Liver (tissue), 9 donors: ENCODE data around the gene PAQR4. TPM values are rescaled to one million over a fixed set of nuclear protein-coding genes. Genes with fewer than 3 reads are reported as not detected.

Experiments
- DNase-seq: peaks from one replicate; pipeline ENCODE4 v3.0.0-alpha.2; 2017; ENCODE audit warnings: low spot score
- H3K27ac ChIP-seq, 2 donors: one replicate each; pipeline ENCODE4 v1.7.0; 2013; ENCODE audit warnings: inconsistent platforms in 2 of 2, low read length in 2 of 2, control low read depth in 1 of 2, low read depth in 1 of 2, mild to moderate bottlenecking in 1 of 2
- H3K27me3 ChIP-seq, 4 donors: one replicate each; pipeline versions ENCODE4 v1.6.1 to v1.7.0; 2013; ENCODE audit warnings: low read length in 3 of 4, inconsistent platforms in 1 of 4, mild to moderate bottlenecking in 1 of 4, moderate library complexity in 1 of 4; ENCODE audit not compliant: control insufficient read depth in 4 of 4, insufficient read depth in 4 of 4
- H3K36me3 ChIP-seq, 4 donors: one replicate each; pipeline versions ENCODE4 v1.6.1 to v1.7.0; 2013; ENCODE audit warnings: low read length in 3 of 4, mild to moderate bottlenecking in 3 of 4, low read depth in 1 of 4, moderate library complexity in 1 of 4; ENCODE audit not compliant: control insufficient read depth in 4 of 4, insufficient read depth in 3 of 4
- H3K4me1 ChIP-seq, 4 donors: one replicate each; pipeline versions ENCODE4 v1.6.1 to v1.7.0; 2013; ENCODE audit warnings: low read length in 3 of 4, mild to moderate bottlenecking in 3 of 4, moderate library complexity in 1 of 4; ENCODE audit not compliant: control insufficient read depth in 4 of 4, insufficient read depth in 4 of 4
- H3K4me3 ChIP-seq, 3 donors: one replicate each; pipeline versions ENCODE4 v1.6.1 to v1.7.0; 2013; ENCODE audit warnings: low read length in 3 of 3, control low read depth in 1 of 3, low read depth in 1 of 3, mild to moderate bottlenecking in 1 of 3
- H3K9ac ChIP-seq, 2 donors: one replicate each; pipeline ENCODE4 v1.7.0; 2013; ENCODE audit warnings: low read length in 2 of 2, mild to moderate bottlenecking in 2 of 2, moderate library complexity in 2 of 2, control low read depth in 1 of 2, low read depth in 1 of 2
- H3K9me3 ChIP-seq, 4 donors: one replicate each; pipeline versions ENCODE4 v1.6.1 to v1.7.0; 2013; ENCODE audit warnings: low read length in 3 of 4; ENCODE audit not compliant: control insufficient read depth in 4 of 4
- FOXA1 ChIP-seq: IDR thresholded peaks from 2 replicates; pipeline ENCODE4 v1.6.1; 2016; ENCODE audit warnings: antibody characterized with exemption
- FOXA2 ChIP-seq: IDR thresholded peaks from 2 replicates; pipeline ENCODE4 v1.6.1; 2016; ENCODE audit warnings: antibody characterized with exemption
- GABPA ChIP-seq, 2 donors: IDR thresholded peaks in 1 of 2; conservative IDR thresholded peaks in 1 of 2; 2 replicates each; pipeline ENCODE4 v1.6.1; 2016; ENCODE audit warnings: antibody characterized with exemption in 2 of 2, mild to moderate bottlenecking in 1 of 2, moderate library complexity in 1 of 2
- HNF4A ChIP-seq, 2 donors: conservative IDR thresholded peaks; 2 replicates each; pipeline ENCODE4 v1.6.1; 2016; ENCODE audit warnings: antibody characterized with exemption in 2 of 2, mild to moderate bottlenecking in 2 of 2
- HNF4G ChIP-seq: IDR thresholded peaks from 2 replicates; pipeline ENCODE4 v1.6.1; 2016; ENCODE audit warnings: antibody characterized with exemption
- JUND ChIP-seq, 2 donors: IDR thresholded peaks; 2 replicates each; pipeline ENCODE4 v1.6.1; 2016; ENCODE audit warnings: antibody characterized with exemption in 2 of 2
- NR2F2 ChIP-seq: IDR thresholded peaks from 2 replicates; pipeline ENCODE4 v1.6.1; 2016; ENCODE audit warnings: antibody characterized with exemption
- RAD21 ChIP-seq, 2 donors: IDR thresholded peaks; 2 replicates each; pipeline ENCODE4 v1.6.1; 2016; ENCODE audit warnings: antibody characterized with exemption in 2 of 2, mild to moderate bottlenecking in 2 of 2
- RXRA ChIP-seq, 2 donors: IDR thresholded peaks; 2 replicates each; pipeline ENCODE4 v1.6.1; 2017 to 2018; ENCODE audit warnings: antibody characterized with exemption in 2 of 2, mild to moderate bottlenecking in 1 of 2
- SP1 ChIP-seq: IDR thresholded peaks from 2 replicates; pipeline ENCODE4 v1.6.1; 2018; ENCODE audit warnings: antibody characterized with exemption, mild to moderate bottlenecking
- TAF1 ChIP-seq: conservative IDR thresholded peaks from 2 replicates; pipeline ENCODE4 v1.6.1; 2016; ENCODE audit warnings: antibody characterized with exemption, mild to moderate bottlenecking
- YY1 ChIP-seq: IDR thresholded peaks from 2 replicates; pipeline ENCODE4 v1.6.1; 2016; ENCODE audit warnings: antibody characterized with exemption, mild to moderate bottlenecking
- WGBS: extraction: QIAGEN DNeasy Blood & Tissue Kit; methylation state at CpG from one replicate; pipeline ENCODE4 v1.1.7; 2013; 5-methylcytosine and 5-hydroxymethylcytosine counted together
- polyA plus RNA-seq, 2 donors: library from polyadenylated mRNA; stranded (reverse) in 1 of 2; unstranded in 1 of 2; fragments of 200-250 nt in 1 of 2; fragments of >200 nt in 1 of 2; fragmentation: Nextera tagmentation in 1 of 2; extraction: Ambion mirVana in 1 of 2; gene quantifications; one replicate each; pipeline versions ENCODE4 v1.2.1 to v1.2.3, GENCODE V29; 2013 to 2015
- total RNA-seq, 2 donors: library from RNA; depleted of rRNA; stranded (reverse); fragments of >200 nt; gene quantifications; one replicate each; pipeline ENCODE4 v1.2.3, GENCODE V29; 2014
- TF ChIP-seq, protein P1 (sequence below): IDR thresholded peaks from 2 replicates; pipeline ENCODE4 v1.6.1; 2016; ENCODE audit warnings: antibody characterized with exemption
- TF ChIP-seq, protein P2 (sequence below): fragments of 150-350 bp; IDR thresholded peaks from 2 replicates; pipeline ENCODE4 v1.5.1; 2017; ENCODE audit warnings: improper control_type of control experiment, low read depth, low read length; ENCODE audit not compliant: missing input control
- TF ChIP-seq, protein P3 (sequence below): IDR thresholded peaks from 2 replicates; pipeline ENCODE4 v1.6.1; 2016; ENCODE audit warnings: antibody characterized with exemption, mild to moderate bottlenecking
- TF ChIP-seq, protein P4 (sequence below): IDR thresholded peaks from 2 replicates; pipeline ENCODE4 v1.6.1; 2016; ENCODE audit warnings: antibody characterized with exemption
- donor health status: healthy.
- donor health status: healthy.
- donor health status: healthy.
- donor health status: healthy.
- donor health status: healthy.

The PAQR4 gene
- total and polyA plus RNA-seq, 4 donors = 0.63 to 9.9 (median 2.0) TPM

DNA sequence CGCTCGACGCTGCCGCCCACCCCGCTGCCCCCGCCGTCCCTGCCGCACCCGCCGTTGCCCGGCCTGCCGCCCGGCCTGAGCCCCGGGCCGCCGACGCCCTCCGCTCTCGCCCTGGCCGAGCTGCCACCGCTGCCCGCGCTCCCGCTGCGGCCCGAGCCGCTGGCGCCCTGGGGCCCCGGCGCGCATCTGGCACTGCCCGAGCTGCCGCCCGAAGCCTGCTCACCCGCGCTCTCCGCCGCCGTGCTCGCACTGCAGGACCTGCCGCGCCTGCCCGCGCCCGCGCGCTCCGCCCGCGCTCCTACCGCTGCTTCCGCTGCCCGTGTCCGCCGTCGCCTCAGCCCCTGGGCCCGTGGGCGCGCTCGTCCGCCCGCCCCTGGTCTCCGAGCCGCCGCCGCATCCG lies 35.2 kb downstream of the PAQR4 start:
- H3K27ac ChIP-seq = no peak overlapping the region
- WGBS = under 1% methylated on average over 66 of the region's 67 CpGs
- H3K36me3 ChIP-seq = no peaks in the 10 kb centered on the region

DNA sequence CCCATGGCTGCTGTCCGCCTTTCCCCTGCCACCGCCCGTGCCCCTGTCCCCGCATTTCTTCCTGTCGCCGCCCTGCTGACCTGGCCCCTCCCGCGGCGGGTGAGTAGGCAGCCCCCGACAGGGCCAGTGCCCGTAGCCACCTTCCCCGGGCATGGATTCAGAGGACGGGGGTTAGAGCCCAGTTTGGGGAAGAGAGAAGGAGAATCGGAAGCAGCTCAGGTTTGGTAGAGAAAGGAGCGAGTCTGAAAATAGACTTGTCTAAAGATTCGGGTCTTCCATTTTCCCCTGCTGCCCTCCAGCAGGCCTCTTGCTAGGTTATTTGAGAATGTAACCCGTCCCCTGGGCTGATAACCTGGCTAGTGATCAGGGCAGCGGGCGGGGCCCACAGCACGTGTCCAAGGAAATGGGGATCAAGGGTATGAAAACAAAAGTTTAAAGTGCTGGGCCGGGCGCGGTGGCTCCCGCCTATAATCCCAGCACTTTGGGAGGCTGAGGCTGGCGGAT lies 35.7 kb downstream of the PAQR4 start:
- peak overlapping the region in 1 of 2 donors; percentile 75 for H3K9ac ChIP-seq
- no peak for TF ChIP-seq GABPA (IDR thresholded peaks at IDR 0.05 in 1 of 2, conservative IDR thresholded peaks at IDR 0.05 in 1 of 2)
- TF ChIP-seq HNF4G = no peak
- no peak for TF ChIP-seq YY1
- TF ChIP-seq, protein P1, sequence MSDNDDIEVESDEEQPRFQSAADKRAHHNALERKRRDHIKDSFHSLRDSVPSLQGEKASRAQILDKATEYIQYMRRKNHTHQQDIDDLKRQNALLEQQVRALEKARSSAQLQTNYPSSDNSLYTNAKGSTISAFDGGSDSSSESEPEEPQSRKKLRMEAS = no peak
- TF ChIP-seq, protein P2, sequence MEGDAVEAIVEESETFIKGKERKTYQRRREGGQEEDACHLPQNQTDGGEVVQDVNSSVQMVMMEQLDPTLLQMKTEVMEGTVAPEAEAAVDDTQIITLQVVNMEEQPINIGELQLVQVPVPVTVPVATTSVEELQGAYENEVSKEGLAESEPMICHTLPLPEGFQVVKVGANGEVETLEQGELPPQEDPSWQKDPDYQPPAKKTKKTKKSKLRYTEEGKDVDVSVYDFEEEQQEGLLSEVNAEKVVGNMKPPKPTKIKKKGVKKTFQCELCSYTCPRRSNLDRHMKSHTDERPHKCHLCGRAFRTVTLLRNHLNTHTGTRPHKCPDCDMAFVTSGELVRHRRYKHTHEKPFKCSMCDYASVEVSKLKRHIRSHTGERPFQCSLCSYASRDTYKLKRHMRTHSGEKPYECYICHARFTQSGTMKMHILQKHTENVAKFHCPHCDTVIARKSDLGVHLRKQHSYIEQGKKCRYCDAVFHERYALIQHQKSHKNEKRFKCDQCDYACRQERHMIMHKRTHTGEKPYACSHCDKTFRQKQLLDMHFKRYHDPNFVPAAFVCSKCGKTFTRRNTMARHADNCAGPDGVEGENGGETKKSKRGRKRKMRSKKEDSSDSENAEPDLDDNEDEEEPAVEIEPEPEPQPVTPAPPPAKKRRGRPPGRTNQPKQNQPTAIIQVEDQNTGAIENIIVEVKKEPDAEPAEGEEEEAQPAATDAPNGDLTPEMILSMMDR = no peak
- TF ChIP-seq HNF4A (conservative IDR thresholded peaks at IDR 0.05) = peak; percentile 12 to 34
- TF ChIP-seq, protein P3, sequence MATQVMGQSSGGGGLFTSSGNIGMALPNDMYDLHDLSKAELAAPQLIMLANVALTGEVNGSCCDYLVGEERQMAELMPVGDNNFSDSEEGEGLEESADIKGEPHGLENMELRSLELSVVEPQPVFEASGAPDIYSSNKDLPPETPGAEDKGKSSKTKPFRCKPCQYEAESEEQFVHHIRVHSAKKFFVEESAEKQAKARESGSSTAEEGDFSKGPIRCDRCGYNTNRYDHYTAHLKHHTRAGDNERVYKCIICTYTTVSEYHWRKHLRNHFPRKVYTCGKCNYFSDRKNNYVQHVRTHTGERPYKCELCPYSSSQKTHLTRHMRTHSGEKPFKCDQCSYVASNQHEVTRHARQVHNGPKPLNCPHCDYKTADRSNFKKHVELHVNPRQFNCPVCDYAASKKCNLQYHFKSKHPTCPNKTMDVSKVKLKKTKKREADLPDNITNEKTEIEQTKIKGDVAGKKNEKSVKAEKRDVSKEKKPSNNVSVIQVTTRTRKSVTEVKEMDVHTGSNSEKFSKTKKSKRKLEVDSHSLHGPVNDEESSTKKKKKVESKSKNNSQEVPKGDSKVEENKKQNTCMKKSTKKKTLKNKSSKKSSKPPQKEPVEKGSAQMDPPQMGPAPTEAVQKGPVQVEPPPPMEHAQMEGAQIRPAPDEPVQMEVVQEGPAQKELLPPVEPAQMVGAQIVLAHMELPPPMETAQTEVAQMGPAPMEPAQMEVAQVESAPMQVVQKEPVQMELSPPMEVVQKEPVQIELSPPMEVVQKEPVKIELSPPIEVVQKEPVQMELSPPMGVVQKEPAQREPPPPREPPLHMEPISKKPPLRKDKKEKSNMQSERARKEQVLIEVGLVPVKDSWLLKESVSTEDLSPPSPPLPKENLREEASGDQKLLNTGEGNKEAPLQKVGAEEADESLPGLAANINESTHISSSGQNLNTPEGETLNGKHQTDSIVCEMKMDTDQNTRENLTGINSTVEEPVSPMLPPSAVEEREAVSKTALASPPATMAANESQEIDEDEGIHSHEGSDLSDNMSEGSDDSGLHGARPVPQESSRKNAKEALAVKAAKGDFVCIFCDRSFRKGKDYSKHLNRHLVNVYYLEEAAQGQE = no peak
- TF ChIP-seq FOXA1 = no peak
- TF ChIP-seq, protein P4, sequence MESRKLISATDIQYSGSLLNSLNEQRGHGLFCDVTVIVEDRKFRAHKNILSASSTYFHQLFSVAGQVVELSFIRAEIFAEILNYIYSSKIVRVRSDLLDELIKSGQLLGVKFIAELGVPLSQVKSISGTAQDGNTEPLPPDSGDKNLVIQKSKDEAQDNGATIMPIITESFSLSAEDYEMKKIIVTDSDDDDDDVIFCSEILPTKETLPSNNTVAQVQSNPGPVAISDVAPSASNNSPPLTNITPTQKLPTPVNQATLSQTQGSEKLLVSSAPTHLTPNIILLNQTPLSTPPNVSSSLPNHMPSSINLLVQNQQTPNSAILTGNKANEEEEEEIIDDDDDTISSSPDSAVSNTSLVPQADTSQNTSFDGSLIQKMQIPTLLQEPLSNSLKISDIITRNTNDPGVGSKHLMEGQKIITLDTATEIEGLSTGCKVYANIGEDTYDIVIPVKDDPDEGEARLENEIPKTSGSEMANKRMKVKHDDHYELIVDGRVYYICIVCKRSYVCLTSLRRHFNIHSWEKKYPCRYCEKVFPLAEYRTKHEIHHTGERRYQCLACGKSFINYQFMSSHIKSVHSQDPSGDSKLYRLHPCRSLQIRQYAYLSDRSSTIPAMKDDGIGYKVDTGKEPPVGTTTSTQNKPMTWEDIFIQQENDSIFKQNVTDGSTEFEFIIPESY = no peak
- TF ChIP-seq FOXA2 = no peak
- peak; percentile 15 to 57 for TF ChIP-seq RXRA (IDR thresholded peaks at IDR 0.05)
- TF ChIP-seq JUND (IDR thresholded peaks at IDR 0.05) = no peak
- no peak for TF ChIP-seq NR2F2
- no peak for TF ChIP-seq TAF1
- peak; percentile 31 for TF ChIP-seq SP1
- TF ChIP-seq RAD21 (IDR thresholded peaks at IDR 0.05) = no peak

More for the DNA sequence above, 35.2 kb downstream of the PAQR4 start:
- no peaks in the 10 kb centered on the region for H3K9me3 ChIP-seq
- H3K4me1 ChIP-seq = peaks cover 15 to 31% (median 25%) of the 10 kb centered on the region in 4 donors
- H3K4me3 ChIP-seq = peak overlapping the region in 1 of 3 donors; percentile 69
- no peak for DNase-seq
- no peak overlapping the region for H3K9ac ChIP-seq
- no peak for TF ChIP-seq YY1
- TF ChIP-seq, protein P1 = no peak
- TF ChIP-seq, protein P4 = no peak
- TF ChIP-seq, protein P2 = no peak
- no peaks in the 10 kb centered on the region for H3K27me3 ChIP-seq

More for the DNA sequence above, 35.7 kb downstream of the PAQR4 start:
- DNase-seq = no peak
- Histone ChIP-seq H3K36me3 (no peaks in the 10 kb centered on the region), H3K27ac (peak overlapping the region; percentile 78 to 90), H3K9me3 (no peaks in the 10 kb centered on the region), H3K4me3 (peak overlapping the region in 2 of 3 donors; percentile 18 to 69), H3K27me3 (no peaks in the 10 kb centered on the region), H3K4me1 (peaks cover 15 to 31% (median 25%) of the 10 kb centered on the region in 4 donors)
- WGBS = 4% methylated on average over 25 of the region's 25 CpGs
